Tibial artery (tissue), 4 donors: ENCODE data around the gene VAV3.

Experiments used
- DNase-seq, 2 donors: peaks; one replicate each; pipeline ENCODE4 v3.0.0-alpha.2; 2019
- H3K27ac ChIP-seq, 2 donors: fragments of 200-600 bp; sonication (generic) in 1 of 2; 1 replicate in 1 of 2; 2 replicates in 1 of 2; pipeline ENCODE4 v1.5.1; 2018 to 2019; ENCODE audit warnings: mild to moderate bottlenecking in 1 of 2
- H3K27me3 ChIP-seq, 2 donors: fragments of 200-600 bp; sonication (generic) in 1 of 2; one replicate each; pipeline versions ENCODE4 v1.5.1 to v1.6.0; 2016 to 2019
- H3K36me3 ChIP-seq, 3 donors: fragments of 200-600 bp; sonication (generic) in 2 of 3; one replicate each; pipeline ENCODE4 v1.5.1; 2016 to 2019; ENCODE audit warnings: mild to moderate bottlenecking in 2 of 3
- H3K4me1 ChIP-seq, 4 donors: fragments of 200-600 bp; sonication (generic) in 2 of 4; 1 replicate in 3 of 4; 2 replicates in 1 of 4; pipeline ENCODE4 v1.5.1; 2016 to 2019
- H3K4me3 ChIP-seq, 2 donors: fragments of 200-600 bp; sonication (generic) in 1 of 2; 1 replicate in 1 of 2; 2 replicates in 1 of 2; pipeline ENCODE4 v1.5.1; 2018 to 2019; ENCODE audit warnings: mild to moderate bottlenecking in 2 of 2
- H3K9me3 ChIP-seq, 3 donors: fragments of 200-600 bp; sonication (generic) in 1 of 3; one replicate each; pipeline ENCODE4 v1.5.1; 2016 to 2019
- intact Hi-C: fragments of 100-400 bp; cut with DNase I; formaldehyde crosslinking; loops from one replicate; pipeline ENCODE4 v1.15.0; 2023; ENCODE audit warnings: low total_unique reads
- TF ChIP-seq, protein P1 (sequence below), 2 experiments: fragments of 200-600 bp in 1 of 2; fragments of 450-650 bp in 1 of 2; IDR thresholded peaks; one replicate each; pipeline ENCODE4 v1.5.1; 2017 to 2019; ENCODE audit warnings: antibody characterized with exemption in 2 of 2, mild to moderate bottlenecking in 1 of 2, moderate library complexity in 1 of 2

VAV3 gene

DNA sequence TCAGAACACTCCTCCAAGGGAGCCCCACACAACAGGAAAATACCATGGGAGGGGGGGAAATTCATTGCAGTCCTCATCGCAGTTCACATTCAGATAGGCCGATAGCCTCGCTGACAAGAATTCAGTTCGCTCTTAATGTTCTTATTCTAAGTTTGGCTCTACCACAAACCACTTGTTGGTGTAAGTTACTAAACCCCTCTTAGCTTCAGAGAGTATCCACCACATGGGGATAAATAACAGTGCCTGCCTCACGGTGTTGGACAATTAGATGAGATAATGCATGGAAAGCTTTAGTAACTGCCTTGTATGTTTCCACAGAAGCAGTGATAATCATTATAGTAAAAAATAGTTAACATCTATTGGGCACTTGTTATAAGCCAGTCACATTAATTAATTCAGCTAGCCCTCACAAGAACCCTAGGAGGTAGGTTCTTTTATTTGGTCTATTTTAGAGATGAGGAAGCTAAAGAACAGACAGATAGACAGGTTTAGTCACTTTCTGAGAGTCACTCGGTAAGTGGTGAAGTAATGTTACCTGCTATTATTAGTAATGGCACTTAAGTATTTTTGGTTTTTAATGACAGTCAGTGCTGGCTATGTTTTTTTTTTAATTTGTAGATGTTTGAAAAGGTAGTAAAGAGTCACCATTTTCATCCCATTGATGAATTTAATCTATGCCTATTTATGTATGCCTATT is 10.1 kb downstream of the VAV3 start:
- H3K27me3 ChIP-seq: no peaks in the 10 kb centered on the region
- no peak overlapping the region for H3K27ac ChIP-seq
- no peak overlapping the region for H3K4me3 ChIP-seq
- TF ChIP-seq, protein P1, sequence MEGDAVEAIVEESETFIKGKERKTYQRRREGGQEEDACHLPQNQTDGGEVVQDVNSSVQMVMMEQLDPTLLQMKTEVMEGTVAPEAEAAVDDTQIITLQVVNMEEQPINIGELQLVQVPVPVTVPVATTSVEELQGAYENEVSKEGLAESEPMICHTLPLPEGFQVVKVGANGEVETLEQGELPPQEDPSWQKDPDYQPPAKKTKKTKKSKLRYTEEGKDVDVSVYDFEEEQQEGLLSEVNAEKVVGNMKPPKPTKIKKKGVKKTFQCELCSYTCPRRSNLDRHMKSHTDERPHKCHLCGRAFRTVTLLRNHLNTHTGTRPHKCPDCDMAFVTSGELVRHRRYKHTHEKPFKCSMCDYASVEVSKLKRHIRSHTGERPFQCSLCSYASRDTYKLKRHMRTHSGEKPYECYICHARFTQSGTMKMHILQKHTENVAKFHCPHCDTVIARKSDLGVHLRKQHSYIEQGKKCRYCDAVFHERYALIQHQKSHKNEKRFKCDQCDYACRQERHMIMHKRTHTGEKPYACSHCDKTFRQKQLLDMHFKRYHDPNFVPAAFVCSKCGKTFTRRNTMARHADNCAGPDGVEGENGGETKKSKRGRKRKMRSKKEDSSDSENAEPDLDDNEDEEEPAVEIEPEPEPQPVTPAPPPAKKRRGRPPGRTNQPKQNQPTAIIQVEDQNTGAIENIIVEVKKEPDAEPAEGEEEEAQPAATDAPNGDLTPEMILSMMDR (IDR thresholded peaks at IDR 0.05): no peak
- no peaks in the 10 kb centered on the region for H3K9me3 ChIP-seq
- H3K4me1 ChIP-seq: no peaks in the 10 kb centered on the region
- no peak for DNase-seq
- no peaks in the 10 kb centered on the region for H3K36me3 ChIP-seq
- intact Hi-C loops: no loop called here

DNA sequence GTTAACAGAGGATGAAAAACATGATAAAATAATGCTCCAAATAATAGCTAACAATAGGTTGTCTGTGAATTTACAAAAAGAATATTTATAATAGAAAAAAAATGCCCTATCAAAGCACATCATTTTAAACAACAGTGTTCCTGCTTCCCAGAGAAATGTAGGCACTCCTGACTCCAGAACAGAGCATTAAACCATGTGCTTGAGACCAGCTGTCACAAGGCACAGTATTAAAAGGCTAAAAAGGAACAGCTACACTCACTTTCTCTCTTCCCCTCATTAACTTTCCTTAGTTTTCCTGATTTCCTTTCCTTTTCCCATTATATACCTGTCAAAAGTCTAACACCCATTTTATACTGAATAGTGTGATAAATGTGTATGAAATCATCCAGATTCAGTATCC is 10.9 kb downstream of the VAV3 start:
- intact Hi-C loops: no loop called here
- H3K4me3 ChIP-seq: no peak overlapping the region
- H3K27ac ChIP-seq: no peak overlapping the region
- H3K9me3 ChIP-seq: no peaks in the 10 kb centered on the region
- TF ChIP-seq, protein P1 (IDR thresholded peaks at IDR 0.05): no peak
- H3K4me1 ChIP-seq: no peaks in the 10 kb centered on the region
- DNase-seq: no peak
- H3K36me3 ChIP-seq: no peaks in the 10 kb centered on the region
- H3K27me3 ChIP-seq: no peaks in the 10 kb centered on the region

DNA sequence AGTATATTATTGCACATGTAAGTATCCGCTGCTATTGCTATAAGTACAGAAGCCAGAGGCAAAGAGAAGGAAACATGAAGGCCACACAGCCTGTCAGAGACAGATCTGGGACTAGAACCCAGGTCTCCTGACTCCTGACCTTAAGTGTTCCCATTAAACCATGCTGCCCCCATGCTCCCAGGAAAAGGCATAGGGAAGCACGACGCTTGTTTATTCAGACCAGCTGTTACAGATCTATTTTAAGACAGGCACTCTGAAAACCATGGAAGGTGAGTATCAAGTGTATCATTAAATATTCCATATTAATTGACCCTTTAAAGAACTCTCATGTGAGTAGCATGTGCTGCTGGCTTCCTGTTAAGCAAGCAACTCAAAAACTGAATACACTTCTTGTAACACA is 11.4 kb downstream of the VAV3 start:
- Histone ChIP-seq H3K27ac (no peak overlapping the region), H3K27me3 (no peaks in the 10 kb centered on the region), H3K36me3 (no peaks in the 10 kb centered on the region), H3K9me3 (no peaks in the 10 kb centered on the region), H3K4me3 (no peak overlapping the region), H3K4me1 (no peaks in the 10 kb centered on the region)
- TF ChIP-seq, protein P1 (IDR thresholded peaks at IDR 0.05): no peak
- no peak for DNase-seq
- intact Hi-C loops: no loop called here

DNA sequence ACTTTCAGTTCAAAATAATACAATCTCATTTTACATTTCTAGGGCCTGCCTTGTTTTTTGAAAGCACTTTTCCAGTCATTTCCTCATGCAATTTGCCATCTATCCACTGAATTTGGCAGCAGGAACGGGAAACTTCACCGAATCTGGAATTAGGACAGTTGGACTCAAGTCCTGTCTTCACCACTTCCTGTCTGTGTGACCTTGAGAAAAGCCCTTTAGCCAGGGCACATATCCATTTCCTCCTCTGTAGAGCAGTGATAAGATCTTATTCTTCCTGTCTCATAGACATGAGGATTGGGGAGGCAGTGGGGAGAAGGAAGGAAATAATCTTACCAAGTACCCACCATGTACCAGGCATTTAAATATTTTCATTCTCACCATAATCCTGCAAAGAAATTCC is 12.0 kb downstream of the VAV3 start:
- Histone ChIP-seq H3K27me3 (no peaks in the 10 kb centered on the region), H3K9me3 (no peaks in the 10 kb centered on the region), H3K4me1 (no peaks in the 10 kb centered on the region), H3K27ac (no peak overlapping the region), H3K36me3 (no peaks in the 10 kb centered on the region), H3K4me3 (no peak overlapping the region)
- DNase-seq: no peak
- TF ChIP-seq, protein P1 (IDR thresholded peaks at IDR 0.05): no peak
- intact Hi-C loops: no loop called here

DNA sequence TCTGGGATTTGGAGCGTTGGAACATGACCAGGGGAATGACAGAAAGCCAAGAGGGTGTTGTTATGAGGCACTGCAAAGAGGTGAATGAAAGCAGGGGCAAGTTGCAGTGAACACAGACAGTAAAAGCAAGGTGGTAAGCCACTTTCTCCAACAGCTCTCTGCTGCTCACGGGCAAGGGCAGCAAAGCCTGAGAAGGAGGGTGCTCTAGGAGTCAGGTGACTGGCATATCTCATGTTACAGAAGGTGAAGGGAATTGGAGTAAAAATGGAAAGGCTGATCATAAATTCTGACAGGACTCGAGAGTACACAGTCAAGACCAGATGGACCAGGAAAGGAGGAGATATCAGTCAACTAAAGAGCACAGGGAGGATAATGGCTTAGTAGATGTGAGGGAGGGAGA is 14.5 kb downstream of the VAV3 start:
- Histone ChIP-seq H3K36me3 (no peaks in the 10 kb centered on the region), H3K4me3 (no peak overlapping the region), H3K9me3 (no peaks in the 10 kb centered on the region), H3K27me3 (no peaks in the 10 kb centered on the region), H3K4me1 (no peaks in the 10 kb centered on the region), H3K27ac (no peak overlapping the region)
- intact Hi-C loops: no loop called here
- TF ChIP-seq, protein P1 (IDR thresholded peaks at IDR 0.05): no peak
- no peak for DNase-seq
